GM12878 (cell line): ENCODE measurements around the gene DESI2.

Experiments
- ATF2 ChIP-seq: IDR thresholded peaks from 2 replicates; pipeline ENCODE4 v1.6.1; 2012; ENCODE audit warnings: low read length, inconsistent platforms
- CEBPB ChIP-seq, 2 experiments: fragments of 150-350 bp in 1 of 2; IDR thresholded peaks; 2 replicates each; pipeline ENCODE4 v1.6.1; 2012 to 2014; ENCODE audit warnings: low read depth in 2 of 2, low read length in 2 of 2, borderline replicate concordance in 1 of 2, inconsistent platforms in 1 of 2
- CREM ChIP-seq: IDR thresholded peaks from 2 replicates; pipeline ENCODE4 v1.6.1; 2014; ENCODE audit warnings: antibody characterized with exemption, low read depth
- CTCF ChIP-seq, 3 experiments: IDR thresholded peaks in 2 of 3; conservative IDR thresholded peaks in 1 of 3; 2 replicates each; pipeline ENCODE4 v1.5.1; 2011; ENCODE audit warnings: low read depth in 3 of 3, low read length in 3 of 3, mild to moderate bottlenecking in 3 of 3, control low read depth in 2 of 3, moderate library complexity in 2 of 3, inconsistent platforms in 1 of 3, mixed read lengths in 1 of 3; ENCODE audit not compliant: control insufficient read depth in 2 of 3, insufficient read depth in 1 of 3; ENCODE audit errors: extremely low read depth in 1 of 3
- ETV6 ChIP-seq, 2 experiments: fragments of 450-650 bp in 1 of 2; IDR thresholded peaks in 1 of 2; conservative IDR thresholded peaks in 1 of 2; 2 replicates each; pipeline ENCODE4 v1.6.1; 2014; ENCODE audit warnings: antibody characterized with exemption in 1 of 2, borderline replicate concordance in 1 of 2, low read depth in 1 of 2, mild to moderate bottlenecking in 1 of 2, moderate library complexity in 1 of 2
- JUND ChIP-seq: IDR thresholded peaks from 2 replicates; pipeline ENCODE4 v1.6.1; 2012; ENCODE audit warnings: low read depth, mild to moderate bottlenecking, low read length, improper control_type of control experiment, moderate library complexity
- MTA2 ChIP-seq: fragments of 450-650 bp; IDR thresholded peaks from 2 replicates; pipeline ENCODE4 v1.6.1; 2016; ENCODE audit warnings: low read depth, mild to moderate bottlenecking, moderate library complexity
- MXI1 ChIP-seq: fragments of 150-350 bp; IDR thresholded peaks from 2 replicates; pipeline ENCODE4 v1.6.1; 2011; ENCODE audit warnings: low read depth, mild to moderate bottlenecking, inconsistent platforms, low read length, improper control_type of control experiment
- POLR2A ChIP-seq: IDR thresholded peaks from 2 replicates; pipeline ENCODE4 v1.6.1; 2011; ENCODE audit warnings: low read depth, mild to moderate bottlenecking, low read length
- RBBP5 ChIP-seq: fragments of 200-600 bp; sonication (generic); conservative IDR thresholded peaks from 2 replicates; pipeline ENCODE4 v1.6.1; 2016
- RCOR1 ChIP-seq: conservative IDR thresholded peaks from 2 replicates; pipeline ENCODE4 v1.6.1; 2012; ENCODE audit warnings: low read depth, low read length, improper control_type of control experiment
- SREBF2 ChIP-seq: IDR thresholded peaks from 2 replicates; pipeline ENCODE4 v1.6.1; 2012; ENCODE audit warnings: mild to moderate bottlenecking, low read length
- YY1 ChIP-seq: IDR thresholded peaks from 2 replicates; pipeline ENCODE4 v1.6.1; 2011; ENCODE audit warnings: low read depth, mild to moderate bottlenecking, low read length
- ZNF622 ChIP-seq: fragments of 450-650 bp; IDR thresholded peaks from 2 replicates; pipeline ENCODE4 v1.6.1; 2017; ENCODE audit warnings: mild to moderate bottlenecking, inconsistent platforms

- no peak for TF ChIP-seq MXI1
- TF ChIP-seq CTCF (IDR thresholded peaks at IDR 0.05 in 2 of 3, conservative IDR thresholded peaks at IDR 0.05 in 1 of 3; ENCODE audit: control insufficient read depth in 2 of 3, extremely low read depth in 1 of 3, insufficient read depth in 1 of 3, low read depth in 3 of 3, low read length in 3 of 3) = no peak
- no peak for TF ChIP-seq JUND
- no peak for TF ChIP-seq YY1
- TF ChIP-seq CREM = no peak
- no peak for TF ChIP-seq POLR2A
- no peak for TF ChIP-seq RCOR1
- no peak for TF ChIP-seq ATF2
- TF ChIP-seq CEBPB (IDR thresholded peaks at IDR 0.05; ENCODE audit: borderline replicate concordance in 1 of 2, low read depth in 2 of 2, low read length in 2 of 2) = no peak
- TF ChIP-seq SREBF2 = no peak
- TF ChIP-seq RBBP5 = no peak
- no peak for TF ChIP-seq ETV6 (conservative IDR thresholded peaks at IDR 0.05 in 1 of 2, IDR thresholded peaks at IDR 0.05 in 1 of 2; ENCODE audit: borderline replicate concordance in 1 of 2, low read depth in 1 of 2)
- TF ChIP-seq MTA2 = no peak
- no peak for TF ChIP-seq ZNF622
Observed at GRCh38 chr1:244732851-244733450, 80.0 kb downstream of the DESI2 start.
